H1 (cell line): ENCODE data around the gene COPS6. TPM values are rescaled to one million over a fixed set of nuclear protein-coding genes. Genes with fewer than 3 reads are reported as not detected.

Experiments
- CTCF ChIA-PET: fragments of 300-600 bp; sonication (Branson Sonifier 250); formaldehyde crosslinking; loops from one replicate; lab custom pipeline; 2021; ENCODE audit not compliant: partially characterized antibody; lab: Charles Lee
- POLR2A ChIA-PET: fragments of 300-600 bp; sonication (Branson Sonifier 250); formaldehyde crosslinking; loops from one replicate; lab custom pipeline; 2021; ENCODE audit warnings: inconsistent platforms; ENCODE audit not compliant: partially characterized antibody; lab: Charles Lee
- DNase-seq, 2 experiments: peaks; one replicate each; pipeline versions ENCODE4 v3.0.0 to v3.0.0-alpha.2; 2010 to 2022; ENCODE audit warnings: low spot score in 2 of 2, low read depth in 1 of 2, mixed read lengths in 1 of 2
- FAIRE-seq: peaks from 2 replicates; lab custom pipeline; 2011; peaks lifted over from hg19 to GRCh38; lab: Jason Lieb, UNC
- H2AFZ ChIP-seq: 2 replicates; pipeline ENCODE4 v1.8.1; 2012; ENCODE audit warnings: low read length, inconsistent platforms
- H2AK5ac ChIP-seq: 2 replicates; pipeline ENCODE4 v1.6.1; 2013; ENCODE audit warnings: low read depth, low read length
- H2BK120ac ChIP-seq: replicated peaks from 2 replicates; pipeline ENCODE3; 2013; ENCODE audit warnings: low read depth, low read length, inconsistent platforms
- H2BK12ac ChIP-seq: 2 replicates; pipeline ENCODE4 v1.6.1; 2013; ENCODE audit warnings: low read depth, low read length
- H2BK15ac ChIP-seq: 2 replicates; pipeline ENCODE4 v1.6.1; 2013; ENCODE audit warnings: low read length
- H2BK20ac ChIP-seq: 2 replicates; pipeline ENCODE4 v1.6.1; 2013; ENCODE audit warnings: low read length
- H2BK5ac ChIP-seq: 2 replicates; pipeline ENCODE4 v1.6.1; 2013; ENCODE audit warnings: low read depth, low read length
- H3K14ac ChIP-seq: 2 replicates; pipeline ENCODE4 v1.6.1; 2013; ENCODE audit warnings: inconsistent platforms; ENCODE audit not compliant: insufficient read length
- H3K18ac ChIP-seq: 2 replicates; pipeline ENCODE4 v1.6.1; 2013; ENCODE audit warnings: low read length; ENCODE audit errors: extremely low read depth
- H3K23ac ChIP-seq: 2 replicates; pipeline ENCODE4 v1.6.1; 2013; ENCODE audit warnings: inconsistent platforms; ENCODE audit not compliant: insufficient read length
- H3K23me2 ChIP-seq: 2 replicates; pipeline ENCODE4 v1.6.1; 2013; ENCODE audit warnings: low read depth, low read length
- H3K27ac ChIP-seq: 2 replicates; pipeline ENCODE4 v1.6.1; 2011; ENCODE audit warnings: low read depth, low read length, inconsistent platforms
- H3K27me3 ChIP-seq, 4 experiments: replicated peaks in 1 of 4; 1 replicate in 1 of 4; 2 replicates in 3 of 4; pipeline versions ENCODE4 v1.6.1 to v1.8.1; 2011 to 2013; ENCODE audit warnings: low read length in 3 of 4, mild to moderate bottlenecking in 3 of 4, inconsistent platforms in 2 of 4, mixed read lengths in 2 of 4, moderate library complexity in 1 of 4; ENCODE audit not compliant: control insufficient read depth in 3 of 4, insufficient read depth in 3 of 4; ENCODE audit errors: extremely low read depth in 1 of 4
- H3K36me3 ChIP-seq, 4 experiments: 2 replicates each; pipeline versions ENCODE4 v1.6.1 to v1.8.1; 2011 to 2013; ENCODE audit warnings: mild to moderate bottlenecking in 4 of 4, low read length in 3 of 4, moderate library complexity in 2 of 4, control low read depth in 1 of 4, inconsistent platforms in 1 of 4; ENCODE audit not compliant: insufficient read depth in 4 of 4, control insufficient read depth in 2 of 4
- H3K4ac ChIP-seq: replicated peaks from 2 replicates; pipeline ENCODE3; 2013; ENCODE audit warnings: low read length, low read depth, mixed read lengths, inconsistent platforms; ENCODE audit not compliant: insufficient read length
- H3K4me1 ChIP-seq, 4 experiments: replicated peaks in 1 of 4; 1 replicate in 1 of 4; 2 replicates in 3 of 4; pipeline versions ENCODE4 v1.6.1 to v1.8.1; 2011 to 2013; ENCODE audit warnings: low read length in 3 of 4, inconsistent platforms in 2 of 4, mixed read lengths in 1 of 4; ENCODE audit not compliant: insufficient read depth in 4 of 4, control insufficient read depth in 3 of 4
- H3K4me2 ChIP-seq, 2 experiments: 2 replicates each; pipeline versions ENCODE4 v1.6.1 to v1.8.1; 2011 to 2013; ENCODE audit warnings: low read depth in 2 of 2, low read length in 2 of 2, control low read depth in 1 of 2, inconsistent platforms in 1 of 2, mild to moderate bottlenecking in 1 of 2; ENCODE audit not compliant: insufficient read depth in 1 of 2
- H3K4me3 ChIP-seq, 4 experiments: fragments of 200-600, 300-600 bp in 1 of 4; sonication (generic), shearing (Covaris generic), sonication (Bioruptor Twin) in 1 of 4; 2 replicates each; pipeline versions ENCODE4 v1.5.1 to v1.8.1; 2011 to 2016; ENCODE audit warnings: low read length in 4 of 4, low read depth in 3 of 4, control low read depth in 2 of 4, inconsistent platforms in 2 of 4, mild to moderate bottlenecking in 2 of 4, mixed read lengths in 1 of 4, moderate library complexity in 1 of 4; ENCODE audit not compliant: insufficient read depth in 2 of 4; ENCODE audit errors: extremely low read depth in 1 of 4
- H3K56ac ChIP-seq: replicated peaks from 2 replicates; pipeline ENCODE3; 2013; ENCODE audit warnings: low read depth, mild to moderate bottlenecking, mixed read lengths, low read length, inconsistent platforms; ENCODE audit not compliant: insufficient read length
- H3K79me1 ChIP-seq: 2 replicates; pipeline ENCODE4 v1.6.1; 2013; ENCODE audit warnings: low read depth, low read length, control low read depth
- H3K79me2 ChIP-seq, 2 experiments: 2 replicates each; pipeline versions ENCODE4 v1.6.1 to v1.8.1; 2012 to 2013; ENCODE audit warnings: low read length in 2 of 2, mild to moderate bottlenecking in 2 of 2, inconsistent platforms in 1 of 2; ENCODE audit not compliant: insufficient read depth in 2 of 2, control insufficient read depth in 1 of 2
- H3K9ac ChIP-seq, 4 experiments: replicated peaks in 1 of 4; 1 replicate in 1 of 4; 2 replicates in 3 of 4; pipeline versions ENCODE4 v1.6.1 to v1.8.1; 2011 to 2013; ENCODE audit warnings: low read depth in 3 of 4, low read length in 3 of 4, control low read depth in 2 of 4, mild to moderate bottlenecking in 2 of 4, moderate library complexity in 2 of 4, inconsistent platforms in 1 of 4; ENCODE audit errors: extremely low read depth in 1 of 4
- H3K9me3 ChIP-seq, 2 experiments: 2 replicates each; pipeline versions ENCODE4 v1.6.1 to v1.8.1; 2012 to 2013; ENCODE audit warnings: mild to moderate bottlenecking in 2 of 2, moderate library complexity in 2 of 2, control low read depth in 1 of 2, inconsistent platforms in 1 of 2, low read depth in 1 of 2, low read length in 1 of 2, mixed read lengths in 1 of 2; ENCODE audit not compliant: insufficient read depth in 2 of 2
- H4K20me1 ChIP-seq, 2 experiments: replicated peaks in 1 of 2; 2 replicates each; pipeline versions ENCODE3 to v1.8.1; 2011 to 2013; ENCODE audit warnings: inconsistent platforms in 2 of 2, low read length in 2 of 2, mild to moderate bottlenecking in 1 of 2; ENCODE audit not compliant: insufficient read depth in 2 of 2, control insufficient read depth in 1 of 2
- H4K5ac ChIP-seq: 2 replicates; pipeline ENCODE4 v1.6.1; 2013; ENCODE audit warnings: low read length, low read depth, mixed read lengths, inconsistent platforms; ENCODE audit not compliant: insufficient read length
- H4K8ac ChIP-seq: 2 replicates; pipeline ENCODE4 v1.8.0; 2013; ENCODE audit warnings: mild to moderate bottlenecking, moderate library complexity, low read length, inconsistent platforms; ENCODE audit not compliant: insufficient read depth; ENCODE audit errors: extremely low read depth
- H4K91ac ChIP-seq: replicated peaks from 2 replicates; pipeline ENCODE3; 2013; ENCODE audit warnings: low read length, mixed read lengths, inconsistent platforms; ENCODE audit not compliant: insufficient read length
- WGBS, 2 experiments: shearing (Covaris generic) in 1 of 2; methylation state at CpG; one replicate each; pipeline versions ENCODE4 v1.1.6 to v1.1.7; 2013 to 2015; ENCODE audit warnings: low lambda C conversion rate in 2 of 2, mixed read lengths in 2 of 2, inconsistent platforms in 1 of 2, low coverage in 1 of 2, missing lambda C conversion rate in 1 of 2; ENCODE audit not compliant: insufficient replicate concordance in 2 of 2, insufficient coverage in 1 of 2, insufficient read length in 1 of 2; ENCODE audit errors: extremely low coverage in 1 of 2, missing lambda C conversion rate in 1 of 2; 5-methylcytosine and 5-hydroxymethylcytosine counted together
- polyA plus RNA-seq, 7 experiments: library from polyadenylated mRNA; depleted of rRNA in 3 of 7; stranded (reverse) in 5 of 7; unstranded in 2 of 7; fragments of >200 nt in 5 of 7; fragments of 200-250 nt in 2 of 7; gene quantifications; 1 replicate in 5 of 7; 2 replicates in 1 of 7; 4 replicates in 1 of 7; pipeline versions ENCODE4 v1.2.1 to v1.2.3, GENCODE V29; 2011 to 2013; ENCODE audit warnings: missing spikeins in 2 of 7, mixed read lengths in 2 of 7
- total RNA-seq: library from RNA; stranded (reverse); fragmentation: NEBNext Ultra II Directional; extraction: Animal tissue kit (Norgen Biotek cat#: 25700); gene quantifications from 2 replicates; pipeline ENCODE4 v1.2.1, GENCODE V29; 2021

The COPS6 gene
- total and polyA plus RNA-seq, 2 of the 8 experiments (the other 6 are each of a cell fraction or from before 2014, with no cell fraction given): 127 to 225 TPM

GRCh38 chr7:100051611-100052010 lies 37.2 kb upstream of the COPS6 start:
- Histone ChIP-seq H3K4me3 (no peak overlapping the region), H2BK120ac (no peak overlapping the region), H3K27ac (no peak overlapping the region), H2BK12ac (no peak overlapping the region), H3K23me2 (peaks cover 6% of the 10 kb centered on the region; the same call in 1 of the 2 replicates), H3K18ac (no peak overlapping the region), H4K20me1 (peaks cover 0 to 2% of the 10 kb centered on the region in 2 experiments), H3K79me2 (peaks cover 0 to 36% of the 10 kb centered on the region in 2 experiments; a peak in 3 of 4 replicates), H2AK5ac (no peak overlapping the region), H3K4ac (no peak overlapping the region), H3K23ac (no peak overlapping the region), H4K8ac (no peak overlapping the region; the same call in 1 of the 2 replicates), H2BK20ac (no peak overlapping the region), H3K4me1 (peaks cover 0 to 3% (median 0%) of the 10 kb centered on the region in 4 experiments; a peak in 3 of 7 replicates), H3K27me3 (peaks cover 0 to 1% (median 0%) of the 10 kb centered on the region in 4 experiments; a peak in 1 of 7 replicates), H3K36me3 (peaks cover 0 to 9% (median 0%) of the 10 kb centered on the region in 4 experiments; a peak in 4 of 8 replicates), H4K5ac (no peak overlapping the region), H2BK15ac (no peak overlapping the region), H2AFZ (no peak overlapping the region), H3K9me3 (no peaks in the 10 kb centered on the region), H3K14ac (no peak overlapping the region), H4K91ac (no peak overlapping the region), H2BK5ac (no peak overlapping the region), H3K4me2 (no peak overlapping the region), H3K56ac (no peak overlapping the region), H3K79me1 (peaks cover 7% of the 10 kb centered on the region; the same call in 1 of the 2 replicates), H3K9ac (no peak overlapping the region; a peak in 1 of 7 replicates)
- no peak for DNase-seq
- FAIRE-seq: no peak
- CTCF ChIA-PET: interaction anchor here (1.0 to 2.3 kb wide), 8 partner anchors 10 to 138 kb away, joined by 3 to 15 read pairs (median 4); no protein-coding TSS in a partner anchor
- POLR2A ChIA-PET: interaction anchor here (1.1 to 18.6 kb wide), 6 partner anchors 20 to 49 kb away, joined by 3 to 294 read pairs (median 8); partner anchors contain the start of genes AP4M1, MCM7, ZKSCAN1 and ZNF3
- 94% methylated on average over 3 of the region's 3 CpGs; no CpG with 5 or more reads in 1 of the 2 experiments for WGBS, 2 experiments
